Omental fat pad (tissue), 4 donors: ENCODE measurements around the gene SEC63. TPM values are rescaled to one million over a fixed set of nuclear protein-coding genes. Genes with fewer than 3 reads are reported as not detected.

ENCODE experiments used
- ATAC-seq: fragments of 150-250 bp; one replicate; pipeline ENCODE4 v1.9.1; 2016; ENCODE audit warnings: mild to moderate bottlenecking, moderate library complexity; ENCODE audit not compliant: low FRiP score
- DNase-seq: peaks from one replicate; pipeline ENCODE4 v3.0.0-alpha.2; 2019; ENCODE audit warnings: low spot score
- CTCF ChIP-seq, 3 donors: fragments of 450-650 bp; IDR thresholded peaks; one replicate each; pipeline ENCODE4 v1.5.1; 2016 to 2017; ENCODE audit warnings: antibody characterized with exemption in 3 of 3, mild to moderate bottlenecking in 3 of 3, moderate library complexity in 2 of 3
- total RNA-seq, 4 donors: library from RNA; depleted of rRNA; stranded (reverse); fragments of >200 nt; gene quantifications; one replicate each; pipeline ENCODE4 v1.1.0, GENCODE V29; 2016

Gene SEC63
- total RNA-seq, 4 donors from 2014 or later, result 26.6 to 55.1 (median 43.1) TPM

DNA sequence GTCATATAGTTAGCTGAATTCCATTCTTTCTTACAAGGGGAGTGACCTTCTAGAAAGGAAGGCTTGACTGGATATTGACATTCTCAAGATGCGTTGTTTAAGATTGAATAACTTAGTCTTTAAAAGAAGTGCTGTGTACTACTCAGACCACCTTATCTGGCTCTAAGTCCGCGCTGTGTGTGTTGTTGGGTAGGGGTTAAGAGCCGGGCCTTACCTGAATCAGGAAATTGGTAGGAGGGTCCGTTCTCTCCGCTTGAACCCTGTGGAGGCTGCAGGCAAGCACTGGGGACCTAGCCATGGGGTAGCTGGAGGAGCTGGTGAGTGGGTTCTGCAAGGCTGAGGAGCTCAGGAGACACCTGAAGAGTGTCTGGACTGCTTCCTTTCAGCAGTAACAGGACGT lies 124.9 kb downstream of the SEC63 start:
- no peak for ATAC-seq
- DNase-seq, result no peak
- TF ChIP-seq CTCF (IDR thresholded peaks at IDR 0.05), result no peak

GRCh38 chr6:107832151-107833056 lies 125.6 kb downstream of the SEC63 start:
- no peak for DNase-seq
- no peak for ATAC-seq
- TF ChIP-seq CTCF (IDR thresholded peaks at IDR 0.05), result no peak

- TF ChIP-seq CTCF (IDR thresholded peaks at IDR 0.05), result no peak
- no peak for ATAC-seq
- DNase-seq, result no peak
These were observed 127.9 kb downstream of the SEC63 start for GRCh38 chr6:107830060-107830459.

DNA sequence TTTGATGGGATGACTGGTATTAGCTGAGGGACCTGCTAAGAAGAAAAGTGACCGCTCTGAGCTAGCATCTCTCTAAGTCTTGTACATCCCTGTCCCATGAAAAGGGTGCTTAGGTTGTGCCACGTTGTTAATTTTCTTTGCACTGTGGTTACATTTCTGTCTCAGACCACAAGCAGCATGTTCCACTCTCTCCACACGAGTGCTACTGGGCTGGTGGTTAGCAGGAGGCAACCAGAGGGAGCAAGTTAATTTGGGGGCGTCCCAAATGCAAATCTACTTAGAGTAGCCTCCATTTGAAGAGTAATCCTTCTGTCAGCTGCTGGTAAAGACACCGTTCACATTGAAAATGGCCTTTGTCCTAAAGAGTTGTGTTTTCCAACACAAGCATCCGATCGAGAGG lies 130.5 kb downstream of the SEC63 start:
- TF ChIP-seq CTCF (IDR thresholded peaks at IDR 0.05), result no peak

GRCh38 chr6:107823047-107823557 lies 134.9 kb downstream of the SEC63 start:
- TF ChIP-seq CTCF (IDR thresholded peaks at IDR 0.05), result no peak
- ATAC-seq (no peak), DNase-seq (no peak)

More for the DNA sequence above, 130.5 kb downstream of the SEC63 start:
- DNase-seq (no peak), ATAC-seq (no peak)

- ATAC-seq (no peak), DNase-seq (no peak)
- TF ChIP-seq CTCF (IDR thresholded peaks at IDR 0.05), result no peak
These were observed 135.6 kb downstream of the SEC63 start for GRCh38 chr6:107822176-107823046.
